Keratinocyte (primary cell): ENCODE measurements around the gene GRK5. TPM values are rescaled to one million over a fixed set of nuclear protein-coding genes. Genes with fewer than 3 reads are reported as not detected.
A peak's percentile ranks its signal among the peaks of the same experiment; 100 is the strongest.

Experiments
- DNase-seq: peaks from one replicate; pipeline ENCODE4 v3.0.0-alpha.2; 2011; ENCODE audit warnings: low read depth, missing footprints, low spot score
- FAIRE-seq: peaks from 2 replicates; lab custom pipeline; 2011; peaks lifted over from hg19 to GRCh38; lab: Jason Lieb, UNC
- H2AFZ ChIP-seq: 2 replicates; pipeline ENCODE4 v1.6.0; 2012; ENCODE audit warnings: low read length, control low read depth, inconsistent platforms; ENCODE audit not compliant: control insufficient read depth
- H3K27ac ChIP-seq: 2 replicates; pipeline ENCODE4 v1.5.1; 2011; ENCODE audit warnings: low read length; ENCODE audit not compliant: control insufficient read depth, insufficient read depth
- H3K27me3 ChIP-seq: 3 replicates; pipeline ENCODE4 v1.6.0; 2011; ENCODE audit warnings: low read length; ENCODE audit not compliant: control insufficient read depth, insufficient read depth; ENCODE audit errors: extremely low read depth
- H3K36me3 ChIP-seq, 2 experiments: 2 replicates in 1 of 2; 3 replicates in 1 of 2; pipeline ENCODE4 v1.5.1; 2011; ENCODE audit warnings: low read length in 2 of 2, mild to moderate bottlenecking in 1 of 2; ENCODE audit not compliant: control insufficient read depth in 2 of 2, insufficient read depth in 2 of 2; ENCODE audit errors: extremely low read depth in 1 of 2
- H3K4me1 ChIP-seq: 3 replicates; pipeline ENCODE4 v1.5.1; 2011; ENCODE audit warnings: low read length; ENCODE audit not compliant: control insufficient read depth, insufficient read depth; ENCODE audit errors: extremely low read depth
- H3K4me2 ChIP-seq: 3 replicates; pipeline ENCODE4 v1.6.0; 2011; ENCODE audit warnings: low read depth, low read length; ENCODE audit not compliant: control insufficient read depth, insufficient read depth; ENCODE audit errors: extremely low read depth
- H3K4me3 ChIP-seq, 3 experiments: fragments of 200-600 bp in 1 of 3; sonication (generic) in 1 of 3; 2 replicates in 2 of 3; 3 replicates in 1 of 3; pipeline ENCODE4 v1.5.1; 2011 to 2016; ENCODE audit warnings: low read length in 3 of 3, mild to moderate bottlenecking in 3 of 3, control low read depth in 2 of 3, inconsistent platforms in 1 of 3, low read depth in 1 of 3, mixed read lengths in 1 of 3, mixed run types in 1 of 3, moderate library complexity in 1 of 3; ENCODE audit not compliant: control insufficient read depth in 2 of 3, insufficient read depth in 2 of 3; ENCODE audit errors: extremely low read depth in 1 of 3
- H3K79me2 ChIP-seq: 2 replicates; pipeline ENCODE4 v1.6.0; 2012; ENCODE audit warnings: low read length; ENCODE audit not compliant: control insufficient read depth, insufficient read depth
- H3K9ac ChIP-seq: 3 replicates; pipeline ENCODE4 v1.6.0; 2011; ENCODE audit warnings: low read length; ENCODE audit not compliant: control insufficient read depth, insufficient read depth; ENCODE audit errors: extremely low read depth
- H3K9me1 ChIP-seq: 3 replicates; pipeline ENCODE4 v1.6.0; 2011; ENCODE audit warnings: low read length; ENCODE audit not compliant: control insufficient read depth, insufficient read depth; ENCODE audit errors: extremely low read depth
- H3K9me3 ChIP-seq: 2 replicates; pipeline ENCODE4 v1.5.1; 2012; ENCODE audit warnings: low read depth, low read length; ENCODE audit not compliant: control insufficient read depth
- H4K20me1 ChIP-seq: 3 replicates; pipeline ENCODE4 v1.6.0; 2011; ENCODE audit warnings: low read length; ENCODE audit not compliant: control insufficient read depth, insufficient read depth; ENCODE audit errors: extremely low read depth
- EZH2 ChIP-seq: IDR thresholded peaks from one replicate; pipeline ENCODE4 v1.6.1; 2012; ENCODE audit warnings: inconsistent platforms, mild to moderate bottlenecking, low read length, moderate library complexity
- dilution Hi-C: fragments of 300-500 bp; cut with MboI; formaldehyde crosslinking; loops from one replicate; pipeline ENCODE4 v1.7.0; 2020; ENCODE audit warnings: low sequenced_read_pairs; ENCODE audit not compliant: extremely low pct_ligation_motif_present
- polyA plus RNA-seq, 5 experiments: library from polyadenylated mRNA; depleted of rRNA in 3 of 5; stranded (reverse) in 3 of 5; stranded (forward) in 1 of 5; unstranded in 1 of 5; fragments of >200 nt; gene quantifications; 1 replicate in 1 of 5; 2 replicates in 3 of 5; 3 replicates in 1 of 5; pipeline versions ENCODE4 v1.2.1 to v1.2.3, GENCODE V29; 2011 to 2012; ENCODE audit warnings: missing spikeins in 2 of 5, low read depth in 1 of 5, low replicate concordance in 1 of 5
- TF ChIP-seq, protein P1 (sequence below), 3 experiments: IDR thresholded peaks in 1 of 3; conservative IDR thresholded peaks in 1 of 3; optimal IDR thresholded peaks in 1 of 3; 2 replicates in 2 of 3; 3 replicates in 1 of 3; pipeline versions ENCODE3 to v1.5.1; 2011; ENCODE audit warnings: low read length in 3 of 3, mild to moderate bottlenecking in 3 of 3, moderate library complexity in 2 of 3, control low read depth in 1 of 3, inconsistent platforms in 1 of 3; ENCODE audit not compliant: insufficient read depth in 2 of 3; ENCODE audit errors: extremely low read depth in 1 of 3

The GRK5 gene
- polyA plus RNA-seq, 1 donor (not counting 4 experiments of a cell fraction or from before 2014, with no cell fraction given), result 7.6 TPM

DNA sequence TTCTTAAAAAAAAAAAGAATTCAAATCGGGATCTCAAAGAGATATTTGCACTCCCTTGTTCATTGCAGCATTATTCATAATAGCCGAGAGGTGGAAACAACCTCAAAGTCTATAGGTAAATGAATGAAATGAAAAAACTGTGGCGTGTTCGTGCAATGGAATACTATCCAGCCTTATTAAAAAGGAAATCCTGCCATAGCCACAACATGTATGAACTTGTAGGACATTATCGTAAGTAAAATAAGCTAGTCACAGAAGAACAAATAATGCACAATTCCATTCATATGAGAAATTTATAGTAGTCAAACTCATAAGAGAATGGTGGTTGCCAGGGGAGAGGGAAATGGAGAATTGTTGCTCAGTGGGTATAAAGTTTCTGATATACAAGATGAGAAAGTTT, 37.9 kb downstream of the GRK5 start:
- H3K4me2 ChIP-seq, result no peak overlapping the region
- dilution Hi-C loops, result no loop called here
- H3K9ac ChIP-seq, result no peak overlapping the region
- H4K20me1 ChIP-seq, result no peaks in the 10 kb centered on the region
- TF ChIP-seq EZH2, result no peak
- TF ChIP-seq, protein P1, sequence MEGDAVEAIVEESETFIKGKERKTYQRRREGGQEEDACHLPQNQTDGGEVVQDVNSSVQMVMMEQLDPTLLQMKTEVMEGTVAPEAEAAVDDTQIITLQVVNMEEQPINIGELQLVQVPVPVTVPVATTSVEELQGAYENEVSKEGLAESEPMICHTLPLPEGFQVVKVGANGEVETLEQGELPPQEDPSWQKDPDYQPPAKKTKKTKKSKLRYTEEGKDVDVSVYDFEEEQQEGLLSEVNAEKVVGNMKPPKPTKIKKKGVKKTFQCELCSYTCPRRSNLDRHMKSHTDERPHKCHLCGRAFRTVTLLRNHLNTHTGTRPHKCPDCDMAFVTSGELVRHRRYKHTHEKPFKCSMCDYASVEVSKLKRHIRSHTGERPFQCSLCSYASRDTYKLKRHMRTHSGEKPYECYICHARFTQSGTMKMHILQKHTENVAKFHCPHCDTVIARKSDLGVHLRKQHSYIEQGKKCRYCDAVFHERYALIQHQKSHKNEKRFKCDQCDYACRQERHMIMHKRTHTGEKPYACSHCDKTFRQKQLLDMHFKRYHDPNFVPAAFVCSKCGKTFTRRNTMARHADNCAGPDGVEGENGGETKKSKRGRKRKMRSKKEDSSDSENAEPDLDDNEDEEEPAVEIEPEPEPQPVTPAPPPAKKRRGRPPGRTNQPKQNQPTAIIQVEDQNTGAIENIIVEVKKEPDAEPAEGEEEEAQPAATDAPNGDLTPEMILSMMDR (optimal IDR thresholded peaks at IDR 0.05 in 1 of 3, IDR thresholded peaks at IDR 0.05 in 1 of 3, conservative IDR thresholded peaks at IDR 0.05 in 1 of 3; ENCODE audit: extremely low read depth in 1 of 3, insufficient read depth in 2 of 3, low read length in 3 of 3), result no peak
- peaks cover 10% of the 10 kb centered on the region for H3K4me1 ChIP-seq
- H2AFZ ChIP-seq, result no peak overlapping the region
- peaks cover 4% of the 10 kb centered on the region for H3K79me2 ChIP-seq
- H3K27me3 ChIP-seq, result no peaks in the 10 kb centered on the region
- FAIRE-seq, result no peak
- no peak overlapping the region for H3K27ac ChIP-seq
- no peak overlapping the region for H3K4me3 ChIP-seq
- H3K36me3 ChIP-seq, result no peaks in the 10 kb centered on the region
- H3K9me1 ChIP-seq, result no peaks in the 10 kb centered on the region
- peak; percentile 21 for DNase-seq
- H3K9me3 ChIP-seq, result no peaks in the 10 kb centered on the region

GRCh38 chr10:119246862-119247549, 39.6 kb downstream of the GRK5 start:
- dilution Hi-C loops, result no loop called here
- Histone ChIP-seq H3K9me1 (no peaks in the 10 kb centered on the region), H3K9me3 (no peaks in the 10 kb centered on the region), H3K4me1 (peaks cover 12% of the 10 kb centered on the region), H4K20me1 (no peaks in the 10 kb centered on the region), H3K4me3 (no peak overlapping the region), H2AFZ (no peak overlapping the region), H3K36me3 (no peaks in the 10 kb centered on the region), H3K27ac (no peak overlapping the region), H3K27me3 (no peaks in the 10 kb centered on the region), H3K79me2 (peaks cover 4% of the 10 kb centered on the region), H3K4me2 (no peak overlapping the region), H3K9ac (no peak overlapping the region)
- DNase-seq (no peak), FAIRE-seq (no peak)
- no peak for TF ChIP-seq EZH2
- TF ChIP-seq, protein P1 (optimal IDR thresholded peaks at IDR 0.05 in 1 of 3, IDR thresholded peaks at IDR 0.05 in 1 of 3, conservative IDR thresholded peaks at IDR 0.05 in 1 of 3; ENCODE audit: extremely low read depth in 1 of 3, insufficient read depth in 2 of 3, low read length in 3 of 3), result no peak
